Common myeloid progenitor, CD34-positive (primary cell): ENCODE data around the gene ARHGEF4.

Experiments
- CTCF ChIA-PET: fragments of 350-600 bp; sonication (Branson Sonifier 250); formaldehyde crosslinking; loops from one replicate; lab custom pipeline; 2021; ENCODE audit warnings: antibody characterized with exemption; lab: Charles Lee
- POLR2A ChIA-PET: fragments of 350-600 bp; sonication (Branson Sonifier 250); formaldehyde crosslinking; loops from one replicate; lab custom pipeline; 2021; ENCODE audit warnings: antibody characterized with exemption; lab: Charles Lee
- DNase-seq, 3 donors: peaks; one replicate each; pipeline versions ENCODE4 v3.0.0 to v3.0.0-alpha.2; 2013
- H3K27ac ChIP-seq, 2 experiments: 1 replicate in 1 of 2; 2 replicates in 1 of 2; pipeline ENCODE4 v1.7.0; 2013; ENCODE audit warnings: inconsistent platforms in 2 of 2, low read length in 2 of 2, mild to moderate bottlenecking in 2 of 2, low read depth in 1 of 2, moderate library complexity in 1 of 2; ENCODE audit not compliant: severe bottlenecking in 2 of 2, insufficient read depth in 1 of 2, poor library complexity in 1 of 2
- H3K27me3 ChIP-seq, 5 experiments: replicated peaks in 2 of 5; 1 replicate in 3 of 5; 2 replicates in 2 of 5; pipeline versions ENCODE4 v1.6.1 to v1.7.0; 2013; ENCODE audit warnings: low read length in 4 of 5, mild to moderate bottlenecking in 2 of 5, moderate library complexity in 2 of 5, inconsistent platforms in 1 of 5; ENCODE audit not compliant: insufficient read depth in 5 of 5, control insufficient read depth in 4 of 5
- H3K36me3 ChIP-seq, 4 experiments: 1 replicate in 2 of 4; 2 replicates in 2 of 4; pipeline versions ENCODE4 v1.6.1 to v1.7.0; 2013; ENCODE audit warnings: low read length in 3 of 4, control low read depth in 1 of 4, mild to moderate bottlenecking in 1 of 4; ENCODE audit not compliant: control insufficient read depth in 4 of 4, insufficient read depth in 4 of 4
- H3K4me1 ChIP-seq, 4 experiments: 1 replicate in 3 of 4; 2 replicates in 1 of 4; pipeline versions ENCODE4 v1.6.1 to v1.7.1; 2013; ENCODE audit warnings: low read length in 3 of 4, mild to moderate bottlenecking in 3 of 4, control low read depth in 1 of 4, inconsistent platforms in 1 of 4, moderate library complexity in 1 of 4; ENCODE audit not compliant: control insufficient read depth in 4 of 4, insufficient read depth in 4 of 4; ENCODE audit errors: control extremely low read depth in 1 of 4
- H3K4me3 ChIP-seq, 7 experiments: 1 replicate in 4 of 7; 2 replicates in 3 of 7; pipeline versions ENCODE4 v1.5.1 to v1.7.0; 2013; ENCODE audit warnings: mild to moderate bottlenecking in 7 of 7, low read length in 6 of 7, moderate library complexity in 6 of 7, inconsistent platforms in 2 of 7, low read depth in 2 of 7, control low read depth in 1 of 7; ENCODE audit not compliant: insufficient read depth in 4 of 7, control insufficient read depth in 1 of 7; ENCODE audit errors: extremely low read depth in 1 of 7
- H3K9me3 ChIP-seq, 5 experiments: 1 replicate in 4 of 5; 2 replicates in 1 of 5; pipeline versions ENCODE4 v1.6.1 to v1.7.1; 2013; ENCODE audit warnings: low read length in 4 of 5, mild to moderate bottlenecking in 2 of 5, inconsistent platforms in 1 of 5, low read depth in 1 of 5, moderate library complexity in 1 of 5; ENCODE audit not compliant: control insufficient read depth in 4 of 5, insufficient read depth in 2 of 5; ENCODE audit errors: control extremely low read depth in 1 of 5
- WGBS: methylation state at CpG from one replicate; pipeline ENCODE4 v1.1.5; 2013; ENCODE audit not compliant: insufficient coverage; 5-methylcytosine and 5-hydroxymethylcytosine counted together

Gene ARHGEF4

DNA sequence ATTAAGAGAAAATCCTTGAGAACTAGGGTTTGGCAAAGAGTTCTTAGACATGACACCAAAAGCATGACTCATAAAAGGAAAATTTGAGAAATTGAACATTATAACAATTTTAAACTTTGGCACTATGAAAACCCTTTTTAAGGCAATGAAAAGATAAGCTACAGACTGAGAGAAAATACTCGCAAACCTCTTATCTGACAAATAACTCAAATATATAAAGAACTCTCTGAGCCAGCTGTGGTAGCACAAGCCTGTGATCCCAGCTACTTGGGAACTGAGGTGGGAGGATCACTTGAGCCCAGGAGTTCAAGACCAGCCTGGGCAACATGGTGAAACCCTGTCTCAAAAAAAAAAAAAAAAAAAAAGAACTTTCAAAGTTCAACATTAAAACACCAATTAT is 186.0 kb downstream of the ARHGEF4 start:
- CTCF ChIA-PET: no interaction called here
- no peaks in the 10 kb centered on the region for H3K36me3 ChIP-seq
- POLR2A ChIA-PET: no interaction called here

DNA sequence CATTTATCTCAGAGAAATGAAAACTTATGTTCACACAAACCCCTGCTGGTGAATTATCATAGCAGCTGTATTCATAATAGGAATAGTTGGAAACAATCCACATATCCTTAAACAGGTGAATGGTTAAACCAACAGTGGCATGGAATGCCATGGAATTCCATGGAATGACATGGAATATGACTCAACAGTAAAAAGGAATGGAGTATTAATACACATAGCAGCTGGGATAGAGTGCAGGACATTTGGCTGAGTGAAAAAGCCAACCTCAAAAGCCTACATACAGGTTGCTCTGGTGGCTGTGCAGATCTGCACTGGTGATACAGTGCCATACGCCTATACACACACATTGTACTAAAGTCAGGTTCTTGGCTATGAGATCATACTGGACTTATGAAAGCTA is 187.0 kb downstream of the ARHGEF4 start:
- no peaks in the 10 kb centered on the region for H3K36me3 ChIP-seq
- CTCF ChIA-PET: no interaction called here
- POLR2A ChIA-PET: no interaction called here
- 80% methylated on average over 1 of the region's 1 CpG for WGBS
- peaks cover 1 to 13% (median 2%) of the 10 kb centered on the region in 5 experiments for H3K27me3 ChIP-seq
- no peak for DNase-seq
- no peak overlapping the region for H3K4me3 ChIP-seq
- no peaks in the 10 kb centered on the region for H3K4me1 ChIP-seq
- H3K27ac ChIP-seq: no peak overlapping the region
- H3K9me3 ChIP-seq: peaks cover 0 to 10% (median 3%) of the 10 kb centered on the region in 5 experiments

More for the DNA sequence above, 186.0 kb downstream of the ARHGEF4 start:
- Histone ChIP-seq H3K9me3 (peaks cover 0 to 2% (median 1%) of the 10 kb centered on the region in 5 experiments), H3K27ac (no peak overlapping the region), H3K4me3 (no peak overlapping the region), H3K27me3 (peaks cover 0 to 8% (median 3%) of the 10 kb centered on the region in 5 experiments), H3K4me1 (no peaks in the 10 kb centered on the region)
- no peak for DNase-seq
- no CpG with 5 or more reads among the region's 1 CpG for WGBS

DNA sequence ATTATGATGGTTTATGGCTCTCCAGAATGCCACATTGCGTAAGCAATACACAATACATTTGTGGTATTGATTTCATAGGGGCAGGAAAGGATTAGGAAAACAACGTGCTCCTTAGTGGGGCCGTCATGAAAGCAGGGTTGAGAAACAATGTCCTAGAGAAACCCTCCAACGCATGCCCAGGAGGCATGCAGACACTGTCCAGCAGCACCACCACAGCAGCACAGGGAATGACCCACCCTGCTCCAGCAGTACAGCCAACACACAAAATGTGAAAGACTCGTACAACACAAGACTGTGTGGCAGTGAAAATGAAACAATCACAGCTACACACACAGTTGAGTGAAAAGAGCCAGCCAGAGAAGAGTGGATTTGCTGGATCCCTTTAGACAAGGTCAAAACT is 190.2 kb downstream of the ARHGEF4 start:
- WGBS: 53% methylated on average over 3 of the region's 5 CpGs
- CTCF ChIA-PET: interaction anchor here (1.1 kb wide), 1 partner anchor 466 kb away, joined by 3 read pairs; no protein-coding TSS in a partner anchor
- no peak overlapping the region for H3K4me3 ChIP-seq
- H3K27me3 ChIP-seq: peaks cover 2 to 20% (median 6%) of the 10 kb centered on the region in 5 experiments
- H3K36me3 ChIP-seq: no peaks in the 10 kb centered on the region
- POLR2A ChIA-PET: no interaction called here
- DNase-seq: no peak
- H3K4me1 ChIP-seq: no peaks in the 10 kb centered on the region
- peaks cover 0 to 10% (median 3%) of the 10 kb centered on the region in 5 experiments for H3K9me3 ChIP-seq
- no peak overlapping the region for H3K27ac ChIP-seq

DNA sequence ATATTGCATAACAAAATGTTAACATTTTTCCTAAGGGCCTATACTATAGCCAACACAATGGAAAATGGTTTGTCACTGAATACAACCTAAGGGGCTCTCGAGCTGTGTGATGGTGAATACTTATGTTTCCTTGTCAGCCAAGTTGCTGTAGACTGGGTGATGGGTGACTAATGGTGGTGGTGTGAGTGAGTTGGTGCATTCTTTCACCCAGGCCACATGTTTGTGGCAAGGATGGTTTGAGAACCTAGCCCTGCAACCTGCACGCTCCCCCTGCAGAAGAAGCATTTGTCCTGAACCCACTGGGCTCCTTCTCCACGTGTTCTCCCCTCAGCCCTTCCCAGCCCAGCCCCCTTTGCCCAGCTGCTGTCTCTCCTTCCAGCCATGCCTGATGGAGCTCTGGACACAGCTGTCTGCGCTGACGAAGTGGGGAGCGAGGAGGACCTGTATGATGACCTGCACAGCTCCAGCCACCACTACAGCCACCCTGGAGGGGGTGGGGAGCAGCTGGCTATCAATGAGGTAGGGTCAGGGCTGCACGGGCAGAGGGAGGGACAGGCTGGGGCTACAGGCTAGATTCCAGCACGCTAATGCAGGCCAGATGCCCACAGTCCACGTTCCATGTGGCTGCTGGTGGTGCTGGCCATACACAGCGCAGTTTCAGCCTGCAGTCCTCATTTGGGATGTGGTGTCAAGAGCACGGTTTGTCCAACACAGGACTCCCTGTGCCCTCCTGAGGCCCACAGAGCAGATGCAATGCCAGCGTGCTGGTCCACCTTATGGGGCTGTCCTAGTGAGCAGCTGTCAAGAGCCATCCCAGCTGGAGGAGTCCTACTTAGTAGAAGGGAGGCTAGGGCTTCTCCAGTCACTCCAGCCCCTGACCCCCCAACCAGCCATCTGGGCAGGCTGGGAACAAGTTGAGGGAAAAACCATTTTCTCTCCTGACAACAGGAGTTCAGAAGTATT is 191.1 kb downstream of the ARHGEF4 start:
- peaks cover 2 to 28% (median 6%) of the 10 kb centered on the region in 5 experiments for H3K27me3 ChIP-seq
- POLR2A ChIA-PET: no interaction called here
- H3K36me3 ChIP-seq: no peaks in the 10 kb centered on the region
- WGBS: 96% methylated on average over 11 of the region's 12 CpGs
- H3K9me3 ChIP-seq: peaks cover 0 to 10% (median 3%) of the 10 kb centered on the region in 5 experiments
- H3K4me3 ChIP-seq: no peak overlapping the region
- CTCF ChIA-PET: no interaction called here
- no peaks in the 10 kb centered on the region for H3K4me1 ChIP-seq
- no peak overlapping the region for H3K27ac ChIP-seq
- no peak for DNase-seq

DNA sequence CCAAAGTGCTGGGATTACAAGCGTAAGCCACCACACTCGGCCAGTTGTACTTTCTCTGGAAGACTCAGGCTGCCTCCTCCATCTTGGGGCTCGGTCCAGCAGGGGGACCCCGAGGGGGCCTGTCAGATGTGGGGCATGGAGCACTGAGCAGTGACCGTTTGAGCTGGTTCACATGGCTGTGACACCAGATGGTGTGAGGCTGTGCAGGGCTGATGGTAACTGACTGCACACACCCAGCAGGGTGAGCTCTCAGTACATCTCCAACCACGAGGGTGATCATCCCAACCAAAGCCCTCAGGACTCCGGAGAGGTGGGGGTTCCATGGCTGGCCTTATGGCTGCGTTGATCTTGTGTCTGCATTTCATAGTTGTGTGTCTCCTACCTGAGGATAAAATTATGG is 193.1 kb downstream of the ARHGEF4 start:
- Histone ChIP-seq H3K27me3 (peaks cover 2 to 46% (median 14%) of the 10 kb centered on the region in 5 experiments), H3K4me3 (no peak overlapping the region), H3K4me1 (peaks cover 0 to 6% (median 3%) of the 10 kb centered on the region in 4 experiments), H3K27ac (no peak overlapping the region), H3K9me3 (peaks cover 0 to 10% (median 3%) of the 10 kb centered on the region in 5 experiments), H3K36me3 (no peaks in the 10 kb centered on the region)
- 94% methylated on average over 5 of the region's 8 CpGs for WGBS
- ChIA-PET CTCF (no interaction called here), POLR2A (no interaction called here)
- DNase-seq: no peak

DNA sequence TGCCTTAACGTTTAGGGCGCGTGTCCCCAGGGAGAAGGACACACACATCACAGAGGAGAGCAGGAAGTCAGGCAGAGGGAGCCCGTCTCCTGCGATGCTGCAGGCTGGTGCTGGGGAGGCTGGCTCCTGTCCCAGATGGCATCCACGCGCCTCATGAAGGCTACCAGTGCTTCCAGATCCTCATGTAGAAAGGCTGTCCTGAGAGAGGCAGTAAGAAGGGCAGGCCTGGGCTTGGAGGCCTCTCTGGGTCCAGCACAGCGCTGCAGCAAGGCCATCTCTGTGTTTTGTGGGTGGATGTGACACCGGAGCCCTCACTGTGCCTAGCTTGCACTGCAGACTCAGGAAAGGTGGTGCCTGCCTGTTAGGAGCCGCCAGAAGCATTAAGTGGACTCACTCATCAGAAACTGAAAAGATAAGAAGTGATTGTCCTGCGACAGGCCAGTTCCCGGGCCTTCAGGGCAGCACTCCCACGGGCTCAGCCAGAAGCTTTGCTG is 193.8 kb downstream of the ARHGEF4 start:
- 86% methylated on average over 13 of the region's 13 CpGs for WGBS
- ChIA-PET POLR2A (no interaction called here), CTCF (no interaction called here)
- no peaks in the 10 kb centered on the region for H3K36me3 ChIP-seq
- peaks cover 0 to 12% (median 6%) of the 10 kb centered on the region in 4 experiments for H3K4me1 ChIP-seq
- peaks cover 2 to 47% (median 14%) of the 10 kb centered on the region in 5 experiments for H3K27me3 ChIP-seq
- no peak overlapping the region for H3K27ac ChIP-seq
- no peak overlapping the region for H3K4me3 ChIP-seq
- DNase-seq: no peak
- peaks cover 0 to 10% (median 3%) of the 10 kb centered on the region in 5 experiments for H3K9me3 ChIP-seq

DNA sequence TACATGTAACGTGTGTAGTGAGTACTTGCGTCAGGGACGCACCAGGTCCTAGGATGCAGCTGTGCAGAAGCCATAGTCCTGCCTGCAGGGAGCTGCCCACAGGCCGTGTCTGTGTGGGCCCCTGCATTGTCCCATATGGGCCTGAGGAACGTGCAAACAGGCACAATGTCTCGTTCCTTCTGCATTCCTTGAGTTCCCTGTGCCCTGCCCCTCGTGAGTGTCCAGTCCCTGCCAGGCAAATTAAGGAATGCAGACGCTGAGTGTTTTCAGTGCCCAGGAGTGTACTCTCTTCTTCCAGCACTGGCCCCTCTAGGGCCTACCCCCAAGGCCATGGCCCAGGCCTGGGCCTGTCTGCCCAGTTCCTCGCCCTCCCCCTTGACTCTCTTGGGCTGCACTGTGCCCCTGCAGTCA is 194.7 kb downstream of the ARHGEF4 start:
- Histone ChIP-seq H3K36me3 (no peaks in the 10 kb centered on the region), H3K27me3 (peaks cover 2 to 56% (median 21%) of the 10 kb centered on the region in 5 experiments), H3K27ac (no peak overlapping the region), H3K9me3 (peaks cover 0 to 10% (median 3%) of the 10 kb centered on the region in 5 experiments), H3K4me3 (no peak overlapping the region), H3K4me1 (peaks cover 0 to 13% (median 6%) of the 10 kb centered on the region in 4 experiments)
- no peak for DNase-seq
- WGBS: 86% methylated on average over 9 of the region's 9 CpGs
- ChIA-PET CTCF (no interaction called here), POLR2A (no interaction called here)
